SK-MEL-5 (cell line): Measurements from ENCODE around the gene KCNA3. TPM values are rescaled to one million over a fixed set of nuclear protein-coding genes. Genes with fewer than 3 reads are reported as not detected.

Experiments
- DNase-seq: peaks from one replicate; pipeline ENCODE4 v3.0.0-alpha.2; 2016; ENCODE audit warnings: low read depth, low spot score
- in situ Hi-C: cut with HindIII; loops from 2 replicates; pipeline ENCODE4 v1.10.0; 2016; ENCODE audit warnings: low sequenced_read_pairs, high pct_unique_total_duplicates, low pct_unique_long_range_greater_than_20kb
- total RNA-seq: library from RNA; depleted of rRNA; stranded (reverse); fragments of >200 nt; shearing (Covaris generic); gene quantifications from 2 replicates; pipeline ENCODE4 v1.2.3, GENCODE V29; 2014

KCNA3 gene
- total RNA-seq, 1 experiment from 2014 or later = not detected

GRCh38 chr1:110648417-110648816 is 26.3 kb downstream of the KCNA3 start:
- in situ Hi-C loops = no loop called here
- DNase-seq = no peak

- no peak for DNase-seq
These were observed 27.4 kb downstream of the KCNA3 start for GRCh38 chr1:110647254-110647891.

DNA sequence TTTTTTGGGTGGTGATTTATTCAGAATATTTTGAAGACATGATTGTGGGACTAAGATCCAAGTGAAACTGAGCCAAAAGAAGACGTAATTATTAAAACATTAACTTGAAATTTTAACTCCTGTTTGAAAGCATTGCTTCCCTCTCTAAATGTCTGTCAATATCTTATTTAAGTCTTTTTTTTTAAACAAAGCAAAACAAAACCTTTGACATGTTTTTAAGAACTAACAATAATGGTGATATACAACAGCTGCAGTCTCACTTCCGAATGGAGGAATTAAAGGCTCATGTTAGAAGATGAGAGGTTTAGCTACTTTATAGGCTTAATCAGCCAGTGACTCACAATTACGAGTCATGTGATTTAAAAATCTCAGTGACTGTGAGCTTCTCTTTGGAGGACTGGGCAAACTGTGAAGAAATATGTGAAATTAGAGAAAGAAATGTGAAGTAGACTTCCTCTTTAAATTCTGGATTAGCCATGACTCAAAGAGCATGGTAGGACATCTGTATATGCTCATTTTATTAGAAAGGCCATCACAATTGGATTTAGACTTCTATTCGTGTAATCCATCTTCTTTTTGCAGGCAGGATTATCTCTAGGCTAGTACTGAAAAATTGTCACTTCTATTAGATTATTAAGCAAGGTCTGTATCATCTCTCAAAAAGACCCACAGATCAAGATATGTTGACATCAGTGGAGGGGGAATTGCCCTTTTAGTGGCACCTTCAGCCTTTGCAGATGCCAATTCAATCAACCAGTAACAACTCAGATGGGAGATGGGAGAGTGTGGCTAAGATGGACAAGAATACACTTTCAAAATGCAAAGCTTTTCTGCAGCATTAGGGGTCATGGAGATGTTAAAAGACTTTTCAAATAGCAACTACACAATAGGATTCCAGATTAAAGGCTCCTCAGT is 28.7 kb downstream of the KCNA3 start:
- in situ Hi-C loops = no loop called here
- DNase-seq = no peak

More at GRCh38 chr1:110647254-110647891, 27.4 kb downstream of the KCNA3 start:
- in situ Hi-C loops = no loop called here

GRCh38 chr1:110645211-110645610 is 29.5 kb downstream of the KCNA3 start:
- no peak for DNase-seq
- in situ Hi-C loops = no loop called here

- in situ Hi-C loops = no loop called here
- DNase-seq = no peak
These were observed 30.8 kb downstream of the KCNA3 start for GRCh38 chr1:110643879-110644472.

GRCh38 chr1:110639724-110640386 is 34.9 kb downstream of the KCNA3 start:
- DNase-seq = no peak
- in situ Hi-C loops = no loop called here

DNA sequence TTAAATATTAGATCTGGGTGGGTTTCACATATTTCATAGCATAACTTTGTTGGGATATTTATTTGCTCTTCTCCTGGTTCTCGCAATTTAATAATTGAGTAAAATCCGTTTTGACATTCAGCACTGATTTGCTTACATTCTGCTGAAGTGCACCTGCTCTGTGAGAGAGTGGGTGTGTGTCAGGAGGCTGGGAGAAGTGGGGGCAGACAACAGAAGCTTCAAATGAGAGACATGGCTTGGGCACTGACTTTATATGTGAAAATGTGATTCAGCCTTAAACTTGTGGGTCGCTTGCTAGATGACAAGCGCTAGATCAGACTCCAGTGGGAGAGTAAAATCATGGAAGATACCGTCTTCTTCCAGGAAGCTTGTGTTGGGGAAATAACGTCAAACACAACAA is 36.2 kb downstream of the KCNA3 start:
- in situ Hi-C loops = no loop called here

DNA sequence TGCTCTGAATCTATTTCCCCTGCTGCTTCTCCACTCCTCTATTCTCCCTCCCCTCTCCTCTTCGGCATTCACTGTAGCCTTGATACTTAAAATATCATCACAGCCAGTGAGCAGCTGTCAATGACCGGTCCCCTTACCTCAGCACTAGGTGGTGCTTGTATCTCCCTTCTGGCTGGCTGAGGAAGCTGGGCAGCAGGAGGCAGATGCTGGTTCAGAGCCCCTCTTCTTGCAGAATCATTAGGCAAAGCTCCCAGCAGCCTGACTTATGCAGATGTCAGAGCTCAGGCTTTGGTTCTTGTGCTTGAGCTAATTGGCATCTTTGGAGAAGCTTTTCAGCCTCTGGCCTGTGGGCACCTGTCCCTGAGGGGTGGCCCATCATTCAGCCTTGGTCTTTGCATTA is 36.7 kb downstream of the KCNA3 start:
- no peak for DNase-seq
- in situ Hi-C loops = no loop called here

More for the DNA sequence above, 36.2 kb downstream of the KCNA3 start:
- DNase-seq = no peak

DNA sequence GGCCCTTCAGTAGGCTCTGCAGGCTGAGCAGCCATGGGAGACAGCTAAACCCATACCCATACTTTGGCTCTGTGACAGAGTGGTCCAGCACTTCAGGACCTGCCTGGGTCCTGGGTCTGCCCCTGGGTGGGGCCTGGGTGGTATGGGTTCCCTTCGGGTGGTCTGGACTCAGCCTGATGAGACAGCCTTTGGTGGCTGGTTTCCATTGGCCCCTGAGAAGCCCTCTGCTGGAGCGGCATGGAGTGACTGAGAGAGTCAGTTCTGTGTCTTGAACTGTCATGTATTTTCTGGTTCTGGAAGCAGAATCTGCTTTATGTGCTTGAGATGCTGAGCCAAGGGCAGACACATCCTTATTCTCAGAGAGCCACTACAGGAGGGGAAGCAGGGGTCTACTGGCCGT is 37.3 kb downstream of the KCNA3 start:
- DNase-seq = no peak
- in situ Hi-C loops = no loop called here

DNA sequence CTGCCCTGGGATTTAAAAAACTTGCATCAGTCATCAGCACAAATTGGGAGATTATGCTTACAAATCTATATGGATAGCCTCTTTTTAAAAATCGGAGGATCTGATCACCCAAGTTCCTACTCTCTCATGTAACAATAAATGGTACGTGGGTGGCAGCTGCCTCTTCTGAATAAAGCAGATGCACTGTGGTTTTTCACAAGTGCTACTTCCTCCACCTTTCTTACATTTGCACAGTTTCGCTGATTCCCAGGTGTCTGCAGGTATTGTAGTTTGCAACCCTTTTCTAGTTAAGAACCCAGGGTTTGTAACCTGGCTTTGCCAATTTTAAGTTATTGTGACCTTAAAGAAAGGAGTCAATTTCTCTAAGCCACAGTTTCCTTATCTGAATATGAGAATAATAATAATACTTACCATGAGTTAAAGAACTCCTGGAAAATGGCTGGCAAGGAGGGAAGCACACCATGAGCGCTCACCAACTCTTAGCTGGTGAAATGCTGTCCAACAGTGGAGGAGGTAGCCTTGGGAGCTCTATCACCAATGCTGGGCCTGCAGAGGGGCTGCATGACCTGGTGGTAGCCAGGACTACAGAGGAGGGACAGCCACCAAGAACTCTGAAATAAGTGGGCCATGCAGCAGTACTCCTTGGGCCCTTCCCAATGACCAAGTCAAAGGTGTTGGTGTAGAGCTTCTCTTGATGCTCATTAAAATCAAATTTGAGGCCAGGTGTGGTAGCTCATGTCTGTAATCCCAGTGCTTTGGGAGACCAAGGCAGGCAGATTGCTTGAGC is 38.4 kb downstream of the KCNA3 start:
- in situ Hi-C loops = no loop called here
- DNase-seq = no peak

DNA sequence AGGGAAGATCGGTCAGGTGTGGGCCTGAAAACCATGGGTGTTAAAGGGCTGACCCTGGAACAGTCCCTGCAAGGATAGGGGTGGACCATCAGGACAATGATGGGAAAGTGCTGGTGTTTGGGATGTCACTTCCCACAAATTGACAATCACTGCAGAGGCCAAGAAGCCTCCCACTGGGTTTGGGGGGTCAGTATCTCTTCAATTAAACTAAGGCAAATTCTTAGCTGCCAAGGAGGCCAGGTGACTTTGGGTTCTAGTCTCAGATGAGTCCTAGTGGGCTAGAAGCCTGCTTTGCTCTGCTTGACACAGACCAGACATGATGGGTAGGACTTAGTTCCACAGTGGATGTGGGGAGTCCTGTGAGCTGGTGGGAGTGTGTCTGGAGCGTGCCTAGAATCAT is 39.3 kb downstream of the KCNA3 start:
- in situ Hi-C loops = no loop called here
- no peak for DNase-seq

GRCh38 chr1:110634455-110635311 is 40.1 kb downstream of the KCNA3 start:
- in situ Hi-C loops = no loop called here
- no peak for DNase-seq

DNA sequence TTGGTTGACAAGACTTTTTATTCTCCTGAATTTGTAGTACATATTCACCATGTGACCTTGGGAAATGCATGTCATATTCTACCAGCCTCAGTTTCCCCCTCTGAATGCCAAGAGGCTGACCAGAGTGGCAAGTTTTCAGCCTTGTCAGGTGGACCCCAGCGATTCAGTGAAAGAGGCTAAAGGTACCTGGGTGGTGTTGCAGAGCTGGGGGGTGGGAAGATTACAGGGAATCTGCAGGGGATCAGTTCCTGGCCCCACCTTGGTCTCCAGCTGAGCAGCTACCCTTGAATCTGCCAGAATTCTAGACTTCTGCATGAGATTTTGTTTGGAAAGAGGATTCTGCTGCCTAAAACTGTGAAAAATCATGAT is 40.7 kb downstream of the KCNA3 start:
- in situ Hi-C loops = no loop called here
- no peak for DNase-seq

DNA sequence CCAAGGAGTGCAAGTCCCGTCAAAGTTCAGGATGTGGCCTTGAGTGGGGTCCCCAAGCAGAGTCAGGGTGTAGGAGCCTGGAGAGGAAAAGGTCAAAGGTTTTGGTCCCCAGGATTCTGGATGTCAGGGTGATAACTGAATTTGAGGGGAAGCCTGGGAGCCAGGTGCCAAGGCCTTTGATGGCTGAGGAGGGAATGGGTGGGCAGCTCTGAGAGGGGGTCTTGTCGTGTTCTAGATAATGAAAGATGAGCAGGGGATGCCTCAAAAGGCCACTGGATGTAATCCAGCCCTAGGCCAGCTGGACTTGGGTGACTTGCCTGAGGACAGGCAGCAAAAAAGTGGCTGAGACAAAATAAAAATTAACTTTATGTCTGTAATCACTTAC is 41.1 kb downstream of the KCNA3 start:
- in situ Hi-C loops = no loop called here
- no peak for DNase-seq

DNA sequence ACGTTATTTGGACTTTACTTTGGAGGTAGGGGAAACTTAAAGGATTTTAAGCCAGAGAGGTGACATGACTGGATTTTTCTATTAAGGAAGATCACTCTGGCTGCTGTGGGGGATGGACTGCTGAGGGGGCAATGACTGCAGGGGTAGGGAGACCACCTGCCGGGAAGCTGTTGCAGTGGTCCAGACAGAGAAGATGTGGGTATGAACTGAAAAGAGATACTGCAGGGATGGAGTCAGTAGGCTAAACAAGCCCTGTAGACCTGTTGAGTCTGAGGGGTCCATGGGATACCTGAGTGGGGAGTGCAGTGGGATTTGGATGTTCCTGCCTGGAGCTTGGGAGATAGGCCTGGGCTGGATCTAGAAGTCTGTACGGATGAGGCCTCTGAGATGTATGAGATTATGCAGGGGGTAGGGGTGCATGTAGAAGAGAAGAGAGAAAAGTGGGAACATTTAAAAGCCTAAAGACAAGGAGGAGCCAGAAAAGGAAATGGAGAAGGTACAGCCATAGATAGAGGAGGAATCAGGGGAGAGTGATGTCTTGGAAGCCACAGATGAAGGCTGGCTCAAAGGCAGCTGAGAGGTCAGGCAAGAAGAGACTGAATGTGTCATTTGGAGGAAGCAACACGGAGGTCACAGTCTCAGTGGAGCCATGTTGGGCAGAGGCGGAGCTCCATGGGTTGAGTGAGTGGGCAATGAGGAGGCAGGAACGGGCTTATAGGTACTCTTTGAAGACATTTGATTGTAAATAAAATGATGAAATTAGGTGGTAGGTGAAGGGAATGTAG is 42.7 kb downstream of the KCNA3 start:
- no peak for DNase-seq
- in situ Hi-C loops = no loop called here
